ENCODE data around the gene TBL1X. TPM values are rescaled to one million over a fixed set of nuclear protein-coding genes. Genes with fewer than 3 reads are reported as not detected.

TBL1X gene
- 14.6 TPM for total RNA-seq (2021; ENCODE audit: unreplicated experiment)
- polyA plus RNA-seq (2012; ENCODE audit: insufficient read length) = 12.2 TPM
- percentile 61 among the genes with signal in this experiment for Bru-seq, nascent RNA
- BruChase-seq, experiment 1, labeled RNA remaining after a 2-hour chase = percentile 58 among the genes with signal in this experiment
- percentile 61 among the genes with signal in this experiment for BruChase-seq, experiment 2, labeled RNA remaining after a 6-hour chase
- long read RNA-seq, full-length matches to known transcripts = 5 of 41 reads
- long read RNA-seq, partial matches to known transcripts = 8 of 41 reads
- long read RNA-seq, other reads (novel, unspliced or antisense) = 28 of 41 reads

DNA sequence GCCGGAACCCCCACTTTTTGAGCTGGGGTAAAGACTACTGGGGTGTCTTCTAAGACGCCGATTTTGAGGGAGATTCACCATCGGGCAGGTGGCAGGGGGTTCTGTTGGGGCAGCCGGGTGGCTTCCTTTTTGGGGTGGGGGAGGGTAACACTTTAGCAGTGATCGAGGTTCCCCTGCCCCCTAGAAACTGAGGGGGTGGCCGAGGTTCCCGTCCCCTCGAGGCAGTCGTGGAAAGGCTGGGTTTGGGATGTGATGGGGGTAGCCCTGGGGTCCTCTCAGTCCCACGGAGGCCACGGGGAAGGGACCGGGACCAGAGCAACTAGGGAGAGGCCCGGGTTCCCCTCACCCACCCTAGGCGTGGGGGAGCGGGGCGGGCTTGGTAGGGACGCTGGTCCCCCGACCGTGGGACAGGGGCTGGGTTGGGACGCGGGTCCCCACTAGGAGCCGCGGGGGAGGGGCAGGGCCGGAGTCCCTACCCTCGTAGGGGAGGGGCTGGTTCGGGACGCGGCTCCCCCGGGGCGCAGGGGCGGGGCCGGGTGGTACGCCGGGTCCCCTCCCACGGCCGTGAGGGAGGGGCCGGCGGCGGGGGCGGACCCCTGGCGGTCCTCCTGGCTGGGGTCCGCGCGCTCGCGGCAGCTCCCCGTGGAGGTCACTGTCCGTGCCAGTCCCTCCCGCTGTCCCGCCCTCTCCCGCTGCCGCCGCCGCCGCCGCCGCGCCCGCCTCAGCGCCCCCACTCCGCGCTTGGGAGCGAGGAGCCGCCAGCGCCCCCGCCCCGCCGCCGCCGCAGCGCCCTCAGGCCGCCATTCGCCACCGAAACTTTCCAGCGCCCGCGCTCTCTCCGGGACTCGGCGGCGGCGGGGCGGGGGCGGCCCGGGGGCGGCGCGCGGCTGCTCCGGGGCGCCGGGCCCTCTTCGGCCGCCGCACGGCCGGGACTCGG, at the start of gene TBL1X:
TSS of gene TBL1X (plus strand) at position 624 of the 937 bp plus-strand sequence. CDS start 188,529 bp downstream, outside the sequence.
- intact Hi-C loops (cut with micrococcal nuclease; ENCODE audit: unreplicated experiment) = loop anchor here (5.0 kb wide), 1 partner anchor 122 kb away; no protein-coding TSS in a partner anchor
- ATAC-seq = peak; percentile 73
- POLR2A ChIA-PET = no interaction called here
- peaks cover 9% of the 10 kb centered on the region for H3K4me1 ChIP-seq (ENCODE audit: control insufficient read depth, insufficient read depth, low read length)
- no peaks in the 10 kb centered on the region for H3K36me3 ChIP-seq (ENCODE audit: control insufficient read depth, insufficient read depth, low read length)
- H3K4me3 ChIP-seq (ENCODE audit: low read depth in 2 of 2, low read length in 2 of 2) = peak within 1 kb of the TSS; percentile 51 to 56
- no TSS peak for BruUV-seq (replicated peaks)
- H3K27me3 ChIP-seq (ENCODE audit: control insufficient read depth, insufficient read depth, low read length) = no peaks in the 10 kb centered on the region
- in situ Hi-C loops (cut with HindIII; ENCODE audit: low pct_unique_long_range_greater_than_20kb, low sequenced_read_pairs) = no loop called here
- H3K9me3 ChIP-seq (ENCODE audit: control insufficient read depth, insufficient read depth, low read depth, low read length) = no peaks in the 10 kb centered on the region
- CTCF ChIA-PET = interaction anchor here (0.6 kb wide), 1 partner anchor 45 kb away, joined by 6 read pairs; no protein-coding TSS in a partner anchor
- peak within 1 kb of the TSS; percentile 75 for H3K27ac ChIP-seq (ENCODE audit: low read length)
- TF ChIP-seq, protein P1, sequence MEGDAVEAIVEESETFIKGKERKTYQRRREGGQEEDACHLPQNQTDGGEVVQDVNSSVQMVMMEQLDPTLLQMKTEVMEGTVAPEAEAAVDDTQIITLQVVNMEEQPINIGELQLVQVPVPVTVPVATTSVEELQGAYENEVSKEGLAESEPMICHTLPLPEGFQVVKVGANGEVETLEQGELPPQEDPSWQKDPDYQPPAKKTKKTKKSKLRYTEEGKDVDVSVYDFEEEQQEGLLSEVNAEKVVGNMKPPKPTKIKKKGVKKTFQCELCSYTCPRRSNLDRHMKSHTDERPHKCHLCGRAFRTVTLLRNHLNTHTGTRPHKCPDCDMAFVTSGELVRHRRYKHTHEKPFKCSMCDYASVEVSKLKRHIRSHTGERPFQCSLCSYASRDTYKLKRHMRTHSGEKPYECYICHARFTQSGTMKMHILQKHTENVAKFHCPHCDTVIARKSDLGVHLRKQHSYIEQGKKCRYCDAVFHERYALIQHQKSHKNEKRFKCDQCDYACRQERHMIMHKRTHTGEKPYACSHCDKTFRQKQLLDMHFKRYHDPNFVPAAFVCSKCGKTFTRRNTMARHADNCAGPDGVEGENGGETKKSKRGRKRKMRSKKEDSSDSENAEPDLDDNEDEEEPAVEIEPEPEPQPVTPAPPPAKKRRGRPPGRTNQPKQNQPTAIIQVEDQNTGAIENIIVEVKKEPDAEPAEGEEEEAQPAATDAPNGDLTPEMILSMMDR (IDR thresholded peaks at IDR 0.05) = peak; percentile 23; the same call in 1 of the 2 replicates
- no peak for TF ChIP-seq TCF7L2 (IDR thresholded peaks at IDR 0.05; ENCODE audit: low read depth, low read length)
- no peak for DNase-seq (ENCODE audit: low read depth, low spot score)

GRCh38 chrX:9416562-9417348, 48.1 kb upstream of the TBL1X start:
- no peaks in the 10 kb centered on the region for H3K4me1 ChIP-seq (ENCODE audit: control insufficient read depth, insufficient read depth, low read length)
- no TSS peak for BruUV-seq (replicated peaks)
- H3K4me3 ChIP-seq (ENCODE audit: low read depth in 2 of 2, low read length in 2 of 2) = no peak overlapping the region
- H3K27ac ChIP-seq (ENCODE audit: low read length) = no peak overlapping the region
- ATAC-seq = no peak
- TF ChIP-seq REST (IDR thresholded peaks at IDR 0.05; ENCODE audit: insufficient read depth in 1 of 2, low read depth in 2 of 2, low read length in 1 of 2) (no peak), POLR2AphosphoS5 (IDR thresholded peaks at IDR 0.05; ENCODE audit: low read depth, low read length) (no peak), SIN3A (IDR thresholded peaks at IDR 0.05; ENCODE audit: borderline replicate concordance, insufficient read depth, low read depth, low read length) (no peak), TCF7L2 (IDR thresholded peaks at IDR 0.05; ENCODE audit: low read depth, low read length) (no peak)
- TF ChIP-seq, protein P1 (IDR thresholded peaks at IDR 0.05) = no peak
- DNase-seq (ENCODE audit: low read depth, low spot score) = no peak
- CTCF ChIA-PET = no interaction called here
- intact Hi-C loops (cut with micrococcal nuclease; ENCODE audit: unreplicated experiment) (no loop called here), in situ Hi-C loops (cut with HindIII; ENCODE audit: low pct_unique_long_range_greater_than_20kb, low sequenced_read_pairs) (no loop called here)
- no peaks in the 10 kb centered on the region for H3K27me3 ChIP-seq (ENCODE audit: control insufficient read depth, insufficient read depth, low read length)
- POLR2A ChIA-PET = no interaction called here
- H3K9me3 ChIP-seq (ENCODE audit: control insufficient read depth, insufficient read depth, low read depth, low read length) = no peaks in the 10 kb centered on the region
- H3K36me3 ChIP-seq (ENCODE audit: control insufficient read depth, insufficient read depth, low read length) = no peaks in the 10 kb centered on the region
